Esophagus muscularis mucosa (tissue), 4 donors: Measurements from ENCODE around the gene PELI2. TPM values are rescaled to one million over a fixed set of nuclear protein-coding genes. Genes with fewer than 3 reads are reported as not detected.

Source experiments
- DNase-seq: peaks from one replicate; pipeline ENCODE4 v3.0.0-alpha.2; 2017; ENCODE audit errors: extremely low spot score
- H3K27ac ChIP-seq, 4 donors: fragments of 200-600 bp; sonication (generic); replicated peaks in 1 of 4; 1 replicate in 3 of 4; 2 replicates in 1 of 4; pipeline ENCODE4 v1.5.1; 2016 to 2019; ENCODE audit warnings: mild to moderate bottlenecking in 1 of 4
- H3K27me3 ChIP-seq, 4 donors: fragments of 200-600 bp; sonication (generic); one replicate each; pipeline versions ENCODE4 v1.5.1 to v1.6.0; 2016 to 2019
- H3K36me3 ChIP-seq, 4 donors: fragments of 200-600 bp; sonication (generic); one replicate each; pipeline ENCODE4 v1.5.1; 2016 to 2019
- H3K4me1 ChIP-seq, 4 donors: fragments of 200-600 bp; sonication (generic); one replicate each; pipeline ENCODE4 v1.5.1; 2016 to 2019
- H3K4me3 ChIP-seq, 4 donors: fragments of 200-600 bp; sonication (generic); 1 replicate in 2 of 4; 2 replicates in 2 of 4; pipeline ENCODE4 v1.5.1; 2016 to 2019; ENCODE audit warnings: mild to moderate bottlenecking in 4 of 4, moderate library complexity in 1 of 4
- H3K9me3 ChIP-seq, 4 donors: fragments of 200-600 bp; sonication (generic); 1 replicate in 3 of 4; 2 replicates in 1 of 4; pipeline ENCODE4 v1.5.1; 2016 to 2019
- CTCF ChIP-seq, 3 experiments: fragments of 200-600 bp in 2 of 3; fragments of 450-650 bp in 1 of 3; sonication (generic) in 2 of 3; IDR thresholded peaks; one replicate each; pipeline ENCODE4 v1.5.1; 2017 to 2019; ENCODE audit warnings: antibody characterized with exemption in 3 of 3, mild to moderate bottlenecking in 2 of 3, moderate library complexity in 1 of 3
- EP300 ChIP-seq: sonication (generic); formaldehyde crosslinking; IDR thresholded peaks from one replicate; pipeline ENCODE4 v1.6.1; 2017; ENCODE audit warnings: antibody characterized with exemption
- POLR2A ChIP-seq: fragments of 450-650 bp; IDR thresholded peaks from one replicate; pipeline ENCODE4 v1.6.1; 2017; ENCODE audit warnings: antibody characterized with exemption, moderate library complexity, mild to moderate bottlenecking, low read depth
- POLR2AphosphoS5 ChIP-seq, 2 donors: sonication (generic); formaldehyde crosslinking; IDR thresholded peaks; one replicate each; pipeline ENCODE4 v1.6.1; 2017; ENCODE audit warnings: antibody characterized with exemption in 2 of 2
- WGBS: methylation state at CpG from one replicate; pipeline ENCODE4 v1.1.5; 2018; 5-methylcytosine and 5-hydroxymethylcytosine counted together
- intact Hi-C: fragments of 100-400 bp; cut with DNase I; formaldehyde crosslinking; loops from one replicate; pipeline ENCODE4 v1.15.1; 2023
- total RNA-seq, 4 donors: library from RNA; depleted of rRNA; stranded (reverse); fragments of >200 nt; gene quantifications; one replicate each; pipeline versions ENCODE4 v1.1.0 to v1.2.1, GENCODE V29; 2016

Gene PELI2
- total RNA-seq, 4 donors from 2014 or later: 10.6 to 16.3 (median 14.1) TPM

- 84% methylated on average over 3 of the region's 3 CpGs for WGBS
- H3K9me3 ChIP-seq: peaks cover 0 to 19% (median 4%) of the 10 kb centered on the region in 4 donors
- no peaks in the 10 kb centered on the region for H3K27me3 ChIP-seq
- no peak for DNase-seq
- TF ChIP-seq CTCF (IDR thresholded peaks at IDR 0.05): no peak
- TF ChIP-seq EP300: no peak
- TF ChIP-seq POLR2A: no peak
- no peak for TF ChIP-seq POLR2AphosphoS5 (IDR thresholded peaks at IDR 0.05)
- no peak overlapping the region for H3K4me3 ChIP-seq
- no peak overlapping the region for H3K27ac ChIP-seq
- intact Hi-C loops: no loop called here
- H3K36me3 ChIP-seq: no peaks in the 10 kb centered on the region
- peaks cover 2 to 20% (median 16%) of the 10 kb centered on the region in 4 donors for H3K4me1 ChIP-seq
These were observed 49.9 kb downstream of the PELI2 start for GRCh38 chr14:56168007-56168616.

GRCh38 chr14:56170028-56170427 is 51.8 kb downstream of the PELI2 start:
- no peaks in the 10 kb centered on the region for H3K27me3 ChIP-seq
- no peak for DNase-seq
- H3K4me3 ChIP-seq: no peak overlapping the region
- no peak overlapping the region for H3K27ac ChIP-seq
- H3K36me3 ChIP-seq: no peaks in the 10 kb centered on the region
- peaks cover 3 to 23% (median 18%) of the 10 kb centered on the region in 4 donors for H3K4me1 ChIP-seq
- TF ChIP-seq EP300 (no peak), POLR2A (no peak), CTCF (IDR thresholded peaks at IDR 0.05) (no peak), POLR2AphosphoS5 (IDR thresholded peaks at IDR 0.05) (no peak)
- H3K9me3 ChIP-seq: no peaks in the 10 kb centered on the region
- intact Hi-C loops: no loop called here
- 92% methylated on average over 5 of the region's 6 CpGs for WGBS

- intact Hi-C loops: no loop called here
- H3K4me1 ChIP-seq: peaks cover 3 to 32% (median 26%) of the 10 kb centered on the region in 4 donors
- WGBS: 78% methylated on average over 7 of the region's 7 CpGs
- DNase-seq: no peak
- TF ChIP-seq EP300: no peak
- no peak for TF ChIP-seq POLR2AphosphoS5 (IDR thresholded peaks at IDR 0.05)
- no peak for TF ChIP-seq CTCF (IDR thresholded peaks at IDR 0.05)
- TF ChIP-seq POLR2A: no peak
- H3K4me3 ChIP-seq: no peak overlapping the region
- H3K9me3 ChIP-seq: no peaks in the 10 kb centered on the region
- H3K27ac ChIP-seq: no peak overlapping the region
- no peaks in the 10 kb centered on the region for H3K27me3 ChIP-seq
- no peaks in the 10 kb centered on the region for H3K36me3 ChIP-seq
These were observed 52.7 kb downstream of the PELI2 start for GRCh38 chr14:56170877-56171422.

- H3K4me1 ChIP-seq: peaks cover 7 to 41% (median 34%) of the 10 kb centered on the region in 4 donors
- no peak for DNase-seq
- intact Hi-C loops: no loop called here
- H3K4me3 ChIP-seq: no peak overlapping the region
- TF ChIP-seq EP300: no peak
- WGBS: 90% methylated on average over 2 of the region's 3 CpGs
- no peaks in the 10 kb centered on the region for H3K36me3 ChIP-seq
- no peaks in the 10 kb centered on the region for H3K27me3 ChIP-seq
- peak overlapping the region in 1 of 4 donors; percentile 24 for H3K27ac ChIP-seq
- H3K9me3 ChIP-seq: no peaks in the 10 kb centered on the region
These were observed 53.9 kb downstream of the PELI2 start for GRCh38 chr14:56172074-56172473.

GRCh38 chr14:56172571-56172971 is 54.4 kb downstream of the PELI2 start:
- no peak for TF ChIP-seq EP300
- TF ChIP-seq POLR2AphosphoS5 (IDR thresholded peaks at IDR 0.05): no peak
- no peak for TF ChIP-seq CTCF (IDR thresholded peaks at IDR 0.05)
- TF ChIP-seq POLR2A: no peak
- intact Hi-C loops: no loop called here
- no peak for DNase-seq
- peak overlapping the region in 1 of 4 donors; percentile 7 for H3K27ac ChIP-seq
- peaks cover 8 to 46% (median 36%) of the 10 kb centered on the region in 4 donors for H3K4me1 ChIP-seq
- WGBS: 43% methylated on average over 3 of the region's 3 CpGs
- no peaks in the 10 kb centered on the region for H3K36me3 ChIP-seq
- no peaks in the 10 kb centered on the region for H3K27me3 ChIP-seq
- no peak overlapping the region for H3K4me3 ChIP-seq
- no peaks in the 10 kb centered on the region for H3K9me3 ChIP-seq
